ENCODE data around the gene SCN11A.

DNA sequence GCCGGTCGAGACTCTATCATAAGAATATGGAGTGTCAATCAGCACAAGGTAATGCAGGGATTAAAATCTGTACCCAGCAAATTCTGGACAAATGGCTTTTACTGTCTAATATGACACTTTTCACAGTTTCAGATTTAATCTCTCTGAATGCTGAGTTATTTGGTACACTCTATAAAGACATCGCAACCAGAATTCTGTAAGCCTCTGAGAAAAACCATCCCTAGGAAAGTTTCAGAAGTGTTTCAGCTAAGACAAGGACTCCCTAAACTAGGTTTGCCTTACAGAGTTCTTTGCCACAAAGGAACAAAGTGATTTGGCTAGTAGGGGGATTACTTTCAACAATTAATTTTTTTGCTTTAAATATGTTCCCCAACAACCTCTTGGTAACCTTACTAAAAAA is 11.4 kb upstream of the SCN11A start:
- TF ChIP-seq, protein P1, sequence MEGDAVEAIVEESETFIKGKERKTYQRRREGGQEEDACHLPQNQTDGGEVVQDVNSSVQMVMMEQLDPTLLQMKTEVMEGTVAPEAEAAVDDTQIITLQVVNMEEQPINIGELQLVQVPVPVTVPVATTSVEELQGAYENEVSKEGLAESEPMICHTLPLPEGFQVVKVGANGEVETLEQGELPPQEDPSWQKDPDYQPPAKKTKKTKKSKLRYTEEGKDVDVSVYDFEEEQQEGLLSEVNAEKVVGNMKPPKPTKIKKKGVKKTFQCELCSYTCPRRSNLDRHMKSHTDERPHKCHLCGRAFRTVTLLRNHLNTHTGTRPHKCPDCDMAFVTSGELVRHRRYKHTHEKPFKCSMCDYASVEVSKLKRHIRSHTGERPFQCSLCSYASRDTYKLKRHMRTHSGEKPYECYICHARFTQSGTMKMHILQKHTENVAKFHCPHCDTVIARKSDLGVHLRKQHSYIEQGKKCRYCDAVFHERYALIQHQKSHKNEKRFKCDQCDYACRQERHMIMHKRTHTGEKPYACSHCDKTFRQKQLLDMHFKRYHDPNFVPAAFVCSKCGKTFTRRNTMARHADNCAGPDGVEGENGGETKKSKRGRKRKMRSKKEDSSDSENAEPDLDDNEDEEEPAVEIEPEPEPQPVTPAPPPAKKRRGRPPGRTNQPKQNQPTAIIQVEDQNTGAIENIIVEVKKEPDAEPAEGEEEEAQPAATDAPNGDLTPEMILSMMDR (IDR thresholded peaks at IDR 0.05; ENCODE audit: insufficient read depth, low read length) = no peak
- TF ChIP-seq POLR2AphosphoS5 (IDR thresholded peaks at IDR 0.05; ENCODE audit: low read depth) (no peak), SPI1 (IDR thresholded peaks at IDR 0.05; ENCODE audit: borderline replicate concordance, low read depth) (no peak), GABPA (IDR thresholded peaks at IDR 0.05; ENCODE audit: low read depth) (no peak)
- TF ChIP-seq, protein P2, sequence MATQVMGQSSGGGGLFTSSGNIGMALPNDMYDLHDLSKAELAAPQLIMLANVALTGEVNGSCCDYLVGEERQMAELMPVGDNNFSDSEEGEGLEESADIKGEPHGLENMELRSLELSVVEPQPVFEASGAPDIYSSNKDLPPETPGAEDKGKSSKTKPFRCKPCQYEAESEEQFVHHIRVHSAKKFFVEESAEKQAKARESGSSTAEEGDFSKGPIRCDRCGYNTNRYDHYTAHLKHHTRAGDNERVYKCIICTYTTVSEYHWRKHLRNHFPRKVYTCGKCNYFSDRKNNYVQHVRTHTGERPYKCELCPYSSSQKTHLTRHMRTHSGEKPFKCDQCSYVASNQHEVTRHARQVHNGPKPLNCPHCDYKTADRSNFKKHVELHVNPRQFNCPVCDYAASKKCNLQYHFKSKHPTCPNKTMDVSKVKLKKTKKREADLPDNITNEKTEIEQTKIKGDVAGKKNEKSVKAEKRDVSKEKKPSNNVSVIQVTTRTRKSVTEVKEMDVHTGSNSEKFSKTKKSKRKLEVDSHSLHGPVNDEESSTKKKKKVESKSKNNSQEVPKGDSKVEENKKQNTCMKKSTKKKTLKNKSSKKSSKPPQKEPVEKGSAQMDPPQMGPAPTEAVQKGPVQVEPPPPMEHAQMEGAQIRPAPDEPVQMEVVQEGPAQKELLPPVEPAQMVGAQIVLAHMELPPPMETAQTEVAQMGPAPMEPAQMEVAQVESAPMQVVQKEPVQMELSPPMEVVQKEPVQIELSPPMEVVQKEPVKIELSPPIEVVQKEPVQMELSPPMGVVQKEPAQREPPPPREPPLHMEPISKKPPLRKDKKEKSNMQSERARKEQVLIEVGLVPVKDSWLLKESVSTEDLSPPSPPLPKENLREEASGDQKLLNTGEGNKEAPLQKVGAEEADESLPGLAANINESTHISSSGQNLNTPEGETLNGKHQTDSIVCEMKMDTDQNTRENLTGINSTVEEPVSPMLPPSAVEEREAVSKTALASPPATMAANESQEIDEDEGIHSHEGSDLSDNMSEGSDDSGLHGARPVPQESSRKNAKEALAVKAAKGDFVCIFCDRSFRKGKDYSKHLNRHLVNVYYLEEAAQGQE (IDR thresholded peaks at IDR 0.05; ENCODE audit: insufficient replicate concordance, low read depth) = no peak

All from HL-60 (cell line).